ENCODE data around the gene TMOD1. TPM values are rescaled to one million over a fixed set of nuclear protein-coding genes. Genes with fewer than 3 reads are reported as not detected.
A peak's percentile ranks its signal among the peaks of the same experiment; 100 is the strongest.

Gene TMOD1
- total and polyA plus RNA-seq, 9 donors: 37.1 to 77.2 (median 64.0) TPM

DNA sequence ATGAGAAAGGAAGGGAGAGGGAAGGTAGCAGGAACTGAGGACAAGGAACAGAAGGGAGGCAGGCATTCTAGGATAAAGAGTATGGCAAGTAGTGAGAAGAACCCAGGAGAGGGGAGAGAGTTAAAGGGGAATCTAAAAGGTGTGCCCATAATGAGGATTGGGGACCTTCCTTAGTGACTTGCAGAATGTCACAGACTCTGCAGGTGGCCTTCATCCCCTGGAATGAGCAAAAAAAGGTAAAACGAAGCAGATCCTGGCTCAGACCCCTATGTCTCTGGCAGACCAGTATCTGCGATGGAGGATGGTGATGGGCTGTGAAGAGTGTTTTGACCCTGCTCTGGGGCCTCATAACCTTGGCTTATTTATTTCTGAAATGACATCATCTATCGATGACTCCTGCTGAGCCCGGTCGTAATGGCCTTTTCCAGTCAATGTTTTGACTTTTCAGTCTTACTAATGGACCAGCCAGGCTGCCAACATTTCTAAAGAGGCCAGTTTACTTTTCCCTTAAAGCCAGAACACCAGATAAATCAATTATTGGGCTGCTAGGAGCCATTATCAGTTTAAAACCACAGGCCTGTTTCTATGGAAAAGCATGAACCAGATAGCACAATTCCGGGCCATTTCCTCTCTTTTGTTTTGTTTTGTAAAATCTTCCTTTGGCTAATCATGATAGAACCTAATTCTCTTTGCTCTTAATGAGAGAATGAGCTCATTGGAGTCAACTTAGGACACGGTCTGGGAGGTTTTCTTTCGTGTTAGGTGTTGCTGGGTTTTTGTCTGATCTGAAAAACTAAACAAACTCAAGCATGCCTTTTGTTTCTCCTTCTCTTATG lies 3.1 kb downstream of the TMOD1 start:
- 19 to 36% (median 22%) methylated on average over 8 of the region's 8 CpGs for WGBS, 3 donors
- Histone ChIP-seq H3K27ac (peak overlapping the region; percentile 72 to 80), H3K4me1 (ENCODE audit: insufficient read depth) (peaks cover 14% of the 10 kb centered on the region), H3K36me3 (no peaks in the 10 kb centered on the region), H3K9me3 (no peaks in the 10 kb centered on the region), H3K4me3 (peak overlapping the region; percentile 22), H3K27me3 (no peaks in the 10 kb centered on the region)
- intact Hi-C loops (cut with DNase I): loop anchor here in 3 of 4 donors (5.0 kb wide), 2 partner anchors 53 to 93 kb away; no protein-coding TSS in a partner anchor
- peak in 1 of 5 donors; percentile 63 for DNase-seq
- TF ChIP-seq POLR2A (IDR thresholded peaks at IDR 0.05) (no peak), EP300 (IDR thresholded peaks at IDR 0.05) (no peak), CTCF (IDR thresholded peaks at IDR 0.05) (no peak)

GRCh38 chr9:97505845-97506244 lies 4.4 kb downstream of the TMOD1 start:
- H3K27me3 ChIP-seq: no peaks in the 10 kb centered on the region
- intact Hi-C loops (cut with DNase I): no loop called here
- no peaks in the 10 kb centered on the region for H3K36me3 ChIP-seq
- TF ChIP-seq EP300 (IDR thresholded peaks at IDR 0.05): no peak
- TF ChIP-seq CTCF (IDR thresholded peaks at IDR 0.05): no peak
- no peak for TF ChIP-seq POLR2A (IDR thresholded peaks at IDR 0.05)
- peaks cover 16% of the 10 kb centered on the region for H3K4me1 ChIP-seq (ENCODE audit: insufficient read depth)
- H3K4me3 ChIP-seq: no peak overlapping the region
- DNase-seq: no peak
- 90 to 93% (median 92%) methylated on average over 3 of the region's 3 CpGs for WGBS, 3 donors
- no peaks in the 10 kb centered on the region for H3K9me3 ChIP-seq
- no peak overlapping the region for H3K27ac ChIP-seq

- Histone ChIP-seq H3K27ac (no peak overlapping the region), H3K9me3 (no peaks in the 10 kb centered on the region), H3K36me3 (no peaks in the 10 kb centered on the region), H3K27me3 (no peaks in the 10 kb centered on the region), H3K4me1 (ENCODE audit: insufficient read depth) (peaks cover 16% of the 10 kb centered on the region), H3K4me3 (no peak overlapping the region)
- intact Hi-C loops (cut with DNase I): no loop called here
- 81 to 88% (median 85%) methylated on average over 4 of the region's 4 CpGs for WGBS, 3 donors
- TF ChIP-seq CTCF (IDR thresholded peaks at IDR 0.05): no peak
- TF ChIP-seq POLR2A (IDR thresholded peaks at IDR 0.05): no peak
- no peak for TF ChIP-seq EP300 (IDR thresholded peaks at IDR 0.05)
- no peak for DNase-seq
Observed at GRCh38 chr9:97506306-97506705, 4.8 kb downstream of the TMOD1 start.

DNA sequence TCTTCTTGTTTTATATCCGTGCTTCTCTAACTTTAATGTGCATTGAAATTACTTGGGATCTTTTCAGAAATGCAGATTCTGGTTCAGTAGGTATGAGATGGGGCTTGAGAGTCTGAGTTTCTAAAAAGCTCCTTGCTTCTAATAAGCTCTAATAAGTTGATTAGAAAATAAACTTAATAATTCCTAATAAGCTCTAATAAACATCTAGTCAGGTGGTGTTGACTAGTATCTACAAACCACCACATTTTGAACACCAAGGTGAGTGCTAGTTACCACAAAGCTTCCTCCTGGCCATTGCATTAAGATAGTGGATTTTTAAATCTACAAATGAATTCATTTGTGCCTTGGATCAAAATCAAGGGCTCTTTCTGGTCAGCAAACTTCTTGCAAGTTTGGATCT lies 5.3 kb downstream of the TMOD1 start:
- peaks cover 18% of the 10 kb centered on the region for H3K4me1 ChIP-seq (ENCODE audit: insufficient read depth)
- WGBS, 3 donors: 85 to 93% (median 87%) methylated on average over 1 of the region's 1 CpG
- no peak overlapping the region for H3K27ac ChIP-seq
- intact Hi-C loops (cut with DNase I): no loop called here
- no peak for DNase-seq
- H3K27me3 ChIP-seq: no peaks in the 10 kb centered on the region
- TF ChIP-seq CTCF (IDR thresholded peaks at IDR 0.05): no peak
- no peak for TF ChIP-seq EP300 (IDR thresholded peaks at IDR 0.05)
- TF ChIP-seq POLR2A (IDR thresholded peaks at IDR 0.05): no peak
- no peak overlapping the region for H3K4me3 ChIP-seq
- H3K9me3 ChIP-seq: no peaks in the 10 kb centered on the region
- no peaks in the 10 kb centered on the region for H3K36me3 ChIP-seq
